Measurements from ENCODE around the gene SZT2. TPM values are rescaled to one million over a fixed set of nuclear protein-coding genes. Genes with fewer than 3 reads are reported as not detected.

Gene SZT2
- total and polyA plus RNA-seq, 10 of the 15 experiments (the other 5 are each of a cell fraction or from before 2014, with no cell fraction given) = 1.4 to 38.3 (median 12.7) TPM

GRCh38 chr1:43381612-43382011 is 8.1 kb upstream of the SZT2 start:
- H3K36me3 ChIP-seq (ENCODE audit: control insufficient read depth in 2 of 2, insufficient read depth in 2 of 2, low read length in 1 of 2) = peaks cover 6 to 26% of the 10 kb centered on the region in 2 experiments
- H3K27me3 ChIP-seq (replicated peaks in 1 of 2; ENCODE audit: control insufficient read depth in 2 of 2, insufficient read depth in 2 of 2, low read length in 1 of 2) = no peaks in the 10 kb centered on the region
- POLR2A ChIA-PET = interaction anchor here (1.5 kb wide), 1 partner anchor 12 kb away, joined by 4 read pairs; no protein-coding TSS in a partner anchor
- WGBS (ENCODE audit: insufficient coverage, insufficient replicate concordance, low lambda C conversion rate, missing lambda C conversion rate) = 61% methylated on average over 3 of the region's 3 CpGs
- RAD21 ChIA-PET (ENCODE audit: unreplicated experiment) = no interaction called here
- intact Hi-C loops (cut with micrococcal nuclease; ENCODE audit: unreplicated experiment) (no loop called here), in situ Hi-C loops (cut with MboI) (no loop called here)
- H4K20me1 ChIP-seq (ENCODE audit: control insufficient read depth, insufficient read depth) = no peaks in the 10 kb centered on the region
- no peak for FAIRE-seq
- H3K4me1 ChIP-seq (ENCODE audit: control insufficient read depth, insufficient read depth, low read length) = no peaks in the 10 kb centered on the region; the same call in 1 of the 2 replicates
- H3K4me3 ChIP-seq = no peak overlapping the region
- H3K9ac ChIP-seq (ENCODE audit: control insufficient read depth, insufficient read depth, low read length) = no peak overlapping the region
- TF ChIP-seq E4F1 (IDR thresholded peaks at IDR 0.05; ENCODE audit: borderline replicate concordance, partially characterized antibody) = no peak
- DNase-seq (ENCODE audit: low read depth, low spot score) = no peak
- no peak for ATAC-seq
- CTCF ChIA-PET = interaction anchor here (0.6 to 1.0 kb wide), 2 partner anchors 68 to 155 kb away, joined by 3 read pairs; no protein-coding TSS in a partner anchor
- BruUV-seq (replicated peaks) = no TSS peak
- H3K9me3 ChIP-seq (replicated peaks; ENCODE audit: control insufficient read depth, insufficient read depth, low read length) = no peaks in the 10 kb centered on the region
- H2AFZ ChIP-seq (ENCODE audit: control insufficient read depth, low read depth, low read length) = no peak overlapping the region
- SMC1A ChIA-PET (ENCODE audit: uncharacterized antibody, unreplicated experiment) = interaction anchor here (0.7 to 2.7 kb wide), 2 partner anchors 31 to 143 kb away, joined by 3 to 12 read pairs; no protein-coding TSS in a partner anchor
- no peak overlapping the region for H3K4me2 ChIP-seq (ENCODE audit: control insufficient read depth, insufficient read depth)
- H3K27ac ChIP-seq (ENCODE audit: control insufficient read depth, insufficient read depth) = no peak overlapping the region
- no peaks in the 10 kb centered on the region for H3K79me2 ChIP-seq (ENCODE audit: control insufficient read depth, insufficient read depth, low read length)

GRCh38 chr1:43382027-43382779 is 7.5 kb upstream of the SZT2 start:
- Histone ChIP-seq H2AFZ (ENCODE audit: control insufficient read depth, low read depth, low read length) (no peak overlapping the region), H3K4me2 (ENCODE audit: control insufficient read depth, insufficient read depth) (no peak overlapping the region), H3K4me1 (ENCODE audit: control insufficient read depth, insufficient read depth, low read length) (no peaks in the 10 kb centered on the region; the same call in 1 of the 2 replicates), H3K9ac (ENCODE audit: control insufficient read depth, insufficient read depth, low read length) (no peak overlapping the region), H4K20me1 (ENCODE audit: control insufficient read depth, insufficient read depth) (no peaks in the 10 kb centered on the region), H3K27ac (ENCODE audit: control insufficient read depth, insufficient read depth) (no peak overlapping the region), H3K4me3 (no peak overlapping the region), H3K27me3 (replicated peaks in 1 of 2; ENCODE audit: control insufficient read depth in 2 of 2, insufficient read depth in 2 of 2, low read length in 1 of 2) (no peaks in the 10 kb centered on the region), H3K79me2 (ENCODE audit: control insufficient read depth, insufficient read depth, low read length) (peaks cover 2% of the 10 kb centered on the region; the same call in 1 of the 2 replicates), H3K9me3 (replicated peaks; ENCODE audit: control insufficient read depth, insufficient read depth, low read length) (no peaks in the 10 kb centered on the region), H3K36me3 (ENCODE audit: control insufficient read depth in 2 of 2, insufficient read depth in 2 of 2, low read length in 1 of 2) (peaks cover 6 to 31% of the 10 kb centered on the region in 2 experiments)
- ChIA-PET POLR2A (interaction anchor here (1.5 kb wide), 1 partner anchor 12 kb away, joined by 4 read pairs; no protein-coding TSS in a partner anchor), SMC1A (ENCODE audit: uncharacterized antibody, unreplicated experiment) (interaction anchor here (0.7 to 2.7 kb wide), 3 partner anchors 18 to 143 kb away, joined by 3 to 12 read pairs (median 3); no protein-coding TSS in a partner anchor), RAD21 (ENCODE audit: unreplicated experiment) (no interaction called here), CTCF (interaction anchor here (1.0 to 1.6 kb wide), 3 partner anchors 144 to 155 kb away, joined by 3 to 4 read pairs (median 3); no protein-coding TSS in a partner anchor)
- in situ Hi-C loops (cut with MboI) (no loop called here), intact Hi-C loops (cut with micrococcal nuclease; ENCODE audit: unreplicated experiment) (no loop called here)
- no peak for FAIRE-seq
- no peak for DNase-seq (ENCODE audit: low read depth, low spot score)
- WGBS (ENCODE audit: insufficient coverage, insufficient replicate concordance, low lambda C conversion rate, missing lambda C conversion rate) = 70% methylated on average over 6 of the region's 6 CpGs
- ATAC-seq = no peak
- no TSS peak for BruUV-seq (replicated peaks)
- TF ChIP-seq ESRRA (IDR thresholded peaks at IDR 0.05; ENCODE audit: low read length) (no peak), SREBF1 (IDR thresholded peaks at IDR 0.05; ENCODE audit: low read length) (no peak)

Measured in GM12878 (cell line).